A673 (cell line): ENCODE measurements around the gene ZC3H12D. TPM values are rescaled to one million over a fixed set of nuclear protein-coding genes. Genes with fewer than 3 reads are reported as not detected.

Experiments used
- BruUV-seq: library from RNA; stranded (reverse); fragments of 400-500 nt; replicated peaks from 2 replicates; lab custom pipeline; 2021; lab: Mats Ljungman, UMichigan
- CTCF ChIA-PET: fragments of 300-600 bp; sonication (Branson Sonifier 250); formaldehyde crosslinking; loops from one replicate; lab custom pipeline; 2022; ENCODE audit warnings: antibody characterized with exemption; lab: Charles Lee
- POLR2A ChIA-PET: fragments of 300-600 bp; sonication (Branson Sonifier 250); formaldehyde crosslinking; loops from one replicate; lab custom pipeline; 2022; ENCODE audit warnings: antibody characterized with exemption; ENCODE audit not compliant: low non-redundant PET; lab: Charles Lee
- DNase-seq: peaks from one replicate; pipeline ENCODE4 v3.0.0-alpha.2; 2015; ENCODE audit warnings: low spot score
- H3K27ac ChIP-seq: fragments of 200-600 bp; sonication (generic); 2 replicates; pipeline ENCODE4 v1.5.1; 2016; ENCODE audit warnings: mixed run types, low read depth, mild to moderate bottlenecking, mixed read lengths, antibody characterized with exemption, low read length; ENCODE audit not compliant: poor library complexity, severe bottlenecking
- H3K27me3 ChIP-seq: fragments of 200-600 bp; sonication (generic); replicated peaks from 2 replicates; pipeline ENCODE4 v1.6.1; 2017; ENCODE audit warnings: mixed run types, low read depth, mild to moderate bottlenecking, mixed read lengths, antibody characterized with exemption, low read length; ENCODE audit not compliant: insufficient read depth, poor library complexity
- H3K36me3 ChIP-seq: fragments of 200-600 bp; sonication (generic); 2 replicates; pipeline ENCODE4 v1.6.1; 2016; ENCODE audit warnings: mixed run types, mild to moderate bottlenecking, mixed read lengths, antibody characterized with exemption, low read length; ENCODE audit not compliant: insufficient read depth, poor library complexity, severe bottlenecking
- H3K4me1 ChIP-seq: fragments of 200-600 bp; sonication (generic); 2 replicates; pipeline ENCODE4 v1.6.1; 2017; ENCODE audit warnings: mixed run types, mild to moderate bottlenecking, mixed read lengths, antibody characterized with exemption, low read length; ENCODE audit not compliant: insufficient read depth, poor library complexity, severe bottlenecking
- H3K4me3 ChIP-seq: fragments of 200-600 bp; sonication (generic); 2 replicates; pipeline ENCODE4 v1.5.1; 2016; ENCODE audit warnings: low read depth, mixed run types, mild to moderate bottlenecking, mixed read lengths, low read length; ENCODE audit not compliant: poor library complexity, severe bottlenecking
- H3K9me3 ChIP-seq: fragments of 200-600 bp; sonication (generic); 2 replicates; pipeline ENCODE4 v1.6.1; 2016; ENCODE audit warnings: mixed run types, low read depth, mild to moderate bottlenecking, mixed read lengths, antibody characterized with exemption, low read length; ENCODE audit not compliant: poor library complexity, severe bottlenecking
- CTCF ChIP-seq: fragments of 300-800, 200-600 bp; sonication (generic); conservative IDR thresholded peaks from 2 replicates; pipeline ENCODE4 v1.5.1; 2017; ENCODE audit warnings: low read depth, mild to moderate bottlenecking, antibody characterized with exemption, low read length, moderate library complexity, mixed read lengths
- EZH2 ChIP-seq: fragments of 200-600 bp; sonication (generic); IDR thresholded peaks from 2 replicates; pipeline ENCODE4 v1.6.1; 2017; ENCODE audit warnings: borderline replicate concordance, low read depth, mild to moderate bottlenecking, mixed read lengths, antibody characterized with exemption, low read length; ENCODE audit not compliant: poor library complexity, severe bottlenecking
- intact Hi-C: fragments of 100-400 bp; cut with micrococcal nuclease; formaldehyde crosslinking; loops from one replicate; pipeline ENCODE4 v1.10.0; 2022; ENCODE audit not compliant: unreplicated experiment
- total RNA-seq: library from RNA; stranded (reverse); gene quantifications from 2 replicates; pipeline ENCODE4 v1.2.3, GENCODE V29; 2021

Gene ZC3H12D
- total RNA-seq, 1 experiment from 2014 or later, result 0.30 TPM

GRCh38 chr6:149452037-149452939 lies 32.5 kb downstream of the ZC3H12D start:
- Histone ChIP-seq H3K4me3 (no peak overlapping the region), H3K4me1 (peaks cover 7% of the 10 kb centered on the region), H3K27me3 (peaks cover 7% of the 10 kb centered on the region), H3K9me3 (no peaks in the 10 kb centered on the region), H3K36me3 (no peaks in the 10 kb centered on the region), H3K27ac (no peak overlapping the region)
- POLR2A ChIA-PET, result no interaction called here
- DNase-seq, result no peak
- no TSS peak for BruUV-seq
- CTCF ChIA-PET, result interaction anchor here (0.6 kb wide), 1 partner anchor 357 kb away, joined by 3 read pairs; no protein-coding TSS in a partner anchor
- intact Hi-C loops, result no loop called here
- no peak for TF ChIP-seq CTCF
- TF ChIP-seq EZH2, result no peak

- Histone ChIP-seq H3K27me3 (peaks cover 7% of the 10 kb centered on the region), H3K36me3 (no peaks in the 10 kb centered on the region), H3K27ac (no peak overlapping the region), H3K4me1 (peaks cover 7% of the 10 kb centered on the region), H3K9me3 (no peaks in the 10 kb centered on the region), H3K4me3 (peak overlapping the region; percentile 38)
- intact Hi-C loops, result no loop called here
- ChIA-PET CTCF (no interaction called here), POLR2A (no interaction called here)
- TF ChIP-seq EZH2 (no peak), CTCF (no peak)
- no TSS peak for BruUV-seq
- DNase-seq, result no peak
Measured at GRCh38 chr6:149451376-149452036, 33.3 kb downstream of the ZC3H12D start.

GRCh38 chr6:149450679-149451375 lies 34.0 kb downstream of the ZC3H12D start:
- Histone ChIP-seq H3K27ac (no peak overlapping the region), H3K4me3 (peak overlapping the region; percentile 38), H3K9me3 (no peaks in the 10 kb centered on the region), H3K27me3 (peaks cover 7% of the 10 kb centered on the region), H3K4me1 (peaks cover 7% of the 10 kb centered on the region), H3K36me3 (no peaks in the 10 kb centered on the region)
- no TSS peak for BruUV-seq
- intact Hi-C loops, result no loop called here
- DNase-seq, result no peak
- CTCF ChIA-PET, result no interaction called here
- TF ChIP-seq CTCF (no peak), EZH2 (no peak)
- POLR2A ChIA-PET, result no interaction called here
